ENCODE results near the gene SLC35F1. TPM values are rescaled to one million over a fixed set of nuclear protein-coding genes. Genes with fewer than 3 reads are reported as not detected.

The SLC35F1 gene
- total and polyA plus RNA-seq, 2 donors (not counting 1 experiment from before 2014, with no cell fraction given): 0.09 to 0.17 TPM

- Histone ChIP-seq H2AFZ (ENCODE audit: low read length) (no peak overlapping the region), H3K9me3 (ENCODE audit: control insufficient read depth, insufficient read depth, low read depth, low read length) (no peaks in the 10 kb centered on the region), H3K4me2 (ENCODE audit: extremely low read depth, insufficient read depth, low read length) (no peak overlapping the region), H3K36me3 (ENCODE audit: control insufficient read depth, insufficient read depth, low read length) (no peaks in the 10 kb centered on the region), H3K4me1 (ENCODE audit: control insufficient read depth, extremely low read depth, insufficient read depth, low read length) (peaks cover 2% of the 10 kb centered on the region), H3K27me3 (ENCODE audit: control insufficient read depth, insufficient read depth, low read length) (no peaks in the 10 kb centered on the region), H4K20me1 (ENCODE audit: control insufficient read depth, extremely low read depth, insufficient read depth, low read length) (no peaks in the 10 kb centered on the region), H3K4me3 (replicated peaks in 1 of 4; ENCODE audit: control extremely low read depth in 1 of 4, insufficient read depth in 1 of 4, low read depth in 3 of 4, low read length in 4 of 4) (no peak overlapping the region), H3K9ac (ENCODE audit: insufficient read depth, low read length) (no peak overlapping the region), H3K27ac (ENCODE audit: insufficient read depth, low read length) (no peak overlapping the region), H3K79me2 (ENCODE audit: control insufficient read depth, insufficient read depth, low read length) (no peaks in the 10 kb centered on the region)
- DNase-seq (ENCODE audit: low read depth in 2 of 2): no peak
- TF ChIP-seq CTCF (conservative IDR thresholded peaks at IDR 0.05 in 1 of 2, IDR thresholded peaks at IDR 0.05 in 1 of 2; ENCODE audit: low read depth in 1 of 2, low read length in 2 of 2) (no peak), EZH2 (IDR thresholded peaks at IDR 0.05; ENCODE audit: low read length, missing control alignments) (no peak)
Measured at GRCh38 chr6:118294906-118295305, 387.8 kb downstream of the SLC35F1 start.

- DNase-seq (ENCODE audit: low read depth in 2 of 2): no peak
- TF ChIP-seq CTCF (conservative IDR thresholded peaks at IDR 0.05 in 1 of 2, IDR thresholded peaks at IDR 0.05 in 1 of 2; ENCODE audit: low read depth in 1 of 2, low read length in 2 of 2) (no peak), EZH2 (IDR thresholded peaks at IDR 0.05; ENCODE audit: low read length, missing control alignments) (no peak)
- Histone ChIP-seq H2AFZ (ENCODE audit: low read length) (no peak overlapping the region), H3K9me3 (ENCODE audit: control insufficient read depth, insufficient read depth, low read depth, low read length) (no peaks in the 10 kb centered on the region), H3K9ac (ENCODE audit: insufficient read depth, low read length) (no peak overlapping the region), H3K36me3 (ENCODE audit: control insufficient read depth, insufficient read depth, low read length) (no peaks in the 10 kb centered on the region), H3K27me3 (ENCODE audit: control insufficient read depth, insufficient read depth, low read length) (no peaks in the 10 kb centered on the region), H3K4me1 (ENCODE audit: control insufficient read depth, extremely low read depth, insufficient read depth, low read length) (peaks cover 2% of the 10 kb centered on the region), H3K4me3 (replicated peaks in 1 of 4; ENCODE audit: control extremely low read depth in 1 of 4, insufficient read depth in 1 of 4, low read depth in 3 of 4, low read length in 4 of 4) (no peak overlapping the region), H3K4me2 (ENCODE audit: extremely low read depth, insufficient read depth, low read length) (no peak overlapping the region), H3K79me2 (ENCODE audit: control insufficient read depth, insufficient read depth, low read length) (no peaks in the 10 kb centered on the region), H3K27ac (ENCODE audit: insufficient read depth, low read length) (no peak overlapping the region), H4K20me1 (ENCODE audit: control insufficient read depth, extremely low read depth, insufficient read depth, low read length) (no peaks in the 10 kb centered on the region)
Measured at GRCh38 chr6:118295336-118295735, 388.3 kb downstream of the SLC35F1 start.

GRCh38 chr6:118296129-118296901, 389.3 kb downstream of the SLC35F1 start:
- H3K9me3 ChIP-seq (ENCODE audit: control insufficient read depth, insufficient read depth, low read depth, low read length): no peaks in the 10 kb centered on the region
- no peaks in the 10 kb centered on the region for H4K20me1 ChIP-seq (ENCODE audit: control insufficient read depth, extremely low read depth, insufficient read depth, low read length)
- H3K27me3 ChIP-seq (ENCODE audit: control insufficient read depth, insufficient read depth, low read length): no peaks in the 10 kb centered on the region
- no peak overlapping the region for H3K9ac ChIP-seq (ENCODE audit: insufficient read depth, low read length)
- H3K4me2 ChIP-seq (ENCODE audit: extremely low read depth, insufficient read depth, low read length): no peak overlapping the region
- H3K4me3 ChIP-seq (replicated peaks in 1 of 4; ENCODE audit: control extremely low read depth in 1 of 4, insufficient read depth in 1 of 4, low read depth in 3 of 4, low read length in 4 of 4): no peak overlapping the region
- no peak for TF ChIP-seq EZH2 (IDR thresholded peaks at IDR 0.05; ENCODE audit: low read length, missing control alignments)
- no peak for TF ChIP-seq CTCF (conservative IDR thresholded peaks at IDR 0.05 in 1 of 2, IDR thresholded peaks at IDR 0.05 in 1 of 2; ENCODE audit: low read depth in 1 of 2, low read length in 2 of 2)
- H3K27ac ChIP-seq (ENCODE audit: insufficient read depth, low read length): no peak overlapping the region
- no peaks in the 10 kb centered on the region for H3K36me3 ChIP-seq (ENCODE audit: control insufficient read depth, insufficient read depth, low read length)
- no peak overlapping the region for H2AFZ ChIP-seq (ENCODE audit: low read length)
- H3K79me2 ChIP-seq (ENCODE audit: control insufficient read depth, insufficient read depth, low read length): no peaks in the 10 kb centered on the region
- DNase-seq (ENCODE audit: low read depth in 2 of 2): peak in 1 of 2 donors; percentile 43
- peaks cover 2% of the 10 kb centered on the region for H3K4me1 ChIP-seq (ENCODE audit: control insufficient read depth, extremely low read depth, insufficient read depth, low read length)
